AG10803 (cell line): ENCODE results near the gene CTTN.
A peak's percentile ranks its signal among the peaks of the same experiment; 100 is the strongest.

ENCODE experiments used
- DNase-seq: peaks from one replicate; pipeline ENCODE4 v3.0.0; 2010; ENCODE audit warnings: low read depth
- H3K4me3 ChIP-seq: 2 replicates; pipeline ENCODE4 v1.5.1; 2011; ENCODE audit warnings: mild to moderate bottlenecking, low read length, control low read depth
- TF ChIP-seq, protein P1 (sequence below): conservative IDR thresholded peaks from 2 replicates; pipeline ENCODE4 v1.5.1; 2011; ENCODE audit warnings: mild to moderate bottlenecking, low read length, control low read depth, inconsistent platforms

The CTTN gene

GRCh38 chr11:70364745-70365543 is 33.4 kb upstream of the CTTN start:
- no peak for DNase-seq
- H3K4me3 ChIP-seq = no peak overlapping the region
- TF ChIP-seq, protein P1, sequence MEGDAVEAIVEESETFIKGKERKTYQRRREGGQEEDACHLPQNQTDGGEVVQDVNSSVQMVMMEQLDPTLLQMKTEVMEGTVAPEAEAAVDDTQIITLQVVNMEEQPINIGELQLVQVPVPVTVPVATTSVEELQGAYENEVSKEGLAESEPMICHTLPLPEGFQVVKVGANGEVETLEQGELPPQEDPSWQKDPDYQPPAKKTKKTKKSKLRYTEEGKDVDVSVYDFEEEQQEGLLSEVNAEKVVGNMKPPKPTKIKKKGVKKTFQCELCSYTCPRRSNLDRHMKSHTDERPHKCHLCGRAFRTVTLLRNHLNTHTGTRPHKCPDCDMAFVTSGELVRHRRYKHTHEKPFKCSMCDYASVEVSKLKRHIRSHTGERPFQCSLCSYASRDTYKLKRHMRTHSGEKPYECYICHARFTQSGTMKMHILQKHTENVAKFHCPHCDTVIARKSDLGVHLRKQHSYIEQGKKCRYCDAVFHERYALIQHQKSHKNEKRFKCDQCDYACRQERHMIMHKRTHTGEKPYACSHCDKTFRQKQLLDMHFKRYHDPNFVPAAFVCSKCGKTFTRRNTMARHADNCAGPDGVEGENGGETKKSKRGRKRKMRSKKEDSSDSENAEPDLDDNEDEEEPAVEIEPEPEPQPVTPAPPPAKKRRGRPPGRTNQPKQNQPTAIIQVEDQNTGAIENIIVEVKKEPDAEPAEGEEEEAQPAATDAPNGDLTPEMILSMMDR = no peak

DNA sequence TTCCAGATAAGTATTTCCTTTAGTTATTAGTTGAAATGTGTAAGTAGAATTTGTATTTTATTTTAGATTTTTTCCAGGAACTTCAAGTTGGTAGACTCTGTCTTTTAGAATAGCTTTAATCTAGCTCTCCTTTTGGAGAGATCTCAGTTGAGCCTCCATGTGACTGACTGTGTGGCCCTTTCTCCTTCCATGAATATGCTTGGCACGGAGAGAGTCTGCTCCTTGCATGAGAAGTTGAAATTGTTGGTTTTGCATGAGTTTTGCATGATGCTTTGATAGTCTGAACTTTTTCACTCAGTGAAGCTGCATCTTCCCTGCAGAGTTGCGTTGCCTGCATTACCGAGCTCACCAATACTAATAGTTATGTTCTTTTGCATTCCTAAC is 32.8 kb upstream of the CTTN start:
- DNase-seq = no peak
- TF ChIP-seq, protein P1 = no peak
- no peak overlapping the region for H3K4me3 ChIP-seq

DNA sequence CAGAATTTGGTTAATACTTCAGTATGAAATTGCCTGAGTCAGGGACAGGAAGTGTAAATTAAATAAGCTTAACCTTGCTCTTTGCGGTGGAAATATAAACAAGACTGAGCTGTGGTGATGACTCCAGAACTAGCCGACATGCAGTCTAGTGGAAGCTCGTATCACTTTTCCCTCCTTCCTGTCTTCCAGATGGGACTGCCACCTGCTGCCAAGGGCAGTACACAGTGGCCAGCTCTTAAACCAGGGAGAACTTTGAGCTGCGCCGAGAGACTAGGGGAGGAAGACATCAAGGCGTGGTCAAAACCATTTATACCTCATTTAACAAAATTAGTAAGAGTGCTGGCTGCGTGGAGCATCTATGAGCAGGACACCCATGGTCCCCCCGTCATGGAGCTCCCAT is 31.3 kb upstream of the CTTN start:
- TF ChIP-seq, protein P1 = no peak
- no peak overlapping the region for H3K4me3 ChIP-seq
- DNase-seq = no peak

GRCh38 chr11:70368961-70369360 is 29.4 kb upstream of the CTTN start:
- no peak overlapping the region for H3K4me3 ChIP-seq
- no peak for DNase-seq
- TF ChIP-seq, protein P1 = no peak

GRCh38 chr11:70371241-70371640 is 27.1 kb upstream of the CTTN start:
- H3K4me3 ChIP-seq = no peak overlapping the region
- peak; percentile 5 for DNase-seq
- TF ChIP-seq, protein P1 = no peak

- no peak for DNase-seq
- TF ChIP-seq, protein P1 = no peak
- H3K4me3 ChIP-seq = no peak overlapping the region
Measured at GRCh38 chr11:70372076-70372475, 26.3 kb upstream of the CTTN start.

DNA sequence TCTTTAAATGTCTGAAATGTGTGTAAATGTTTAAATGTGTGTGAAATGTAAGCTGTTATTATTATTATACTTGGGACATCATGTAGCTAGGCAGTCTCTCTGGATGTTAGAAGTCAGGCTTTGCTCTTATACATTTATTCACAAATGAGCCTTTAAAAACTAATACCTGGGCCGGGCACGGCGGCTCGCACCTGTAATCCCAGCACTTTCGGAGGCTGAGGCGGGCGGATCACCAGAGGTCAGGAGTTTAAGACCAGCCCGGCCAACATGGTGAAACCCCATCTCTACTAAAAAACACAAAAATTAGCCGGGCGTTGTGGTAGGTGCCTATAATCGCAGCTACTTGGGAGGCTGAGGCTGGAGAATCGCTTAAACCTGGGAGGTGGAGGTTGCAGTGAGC is 21.7 kb upstream of the CTTN start:
- H3K4me3 ChIP-seq = no peak overlapping the region
- TF ChIP-seq, protein P1 = no peak
- DNase-seq = no peak
